Testis (tissue), 3 donors: Measurements from ENCODE around the gene MPHOSPH9. TPM values are rescaled to one million over a fixed set of nuclear protein-coding genes. Genes with fewer than 3 reads are reported as not detected.

Source experiments
- DNase-seq: peaks from one replicate; pipeline ENCODE4 v3.0.0-alpha.2; 2019
- H3K27ac ChIP-seq, 2 donors: fragments of 200-600 bp; sonication (generic); one replicate each; pipeline ENCODE4 v1.5.1; 2019
- H3K27me3 ChIP-seq: fragments of 200-600 bp; sonication (generic); one replicate; pipeline ENCODE4 v1.5.1; 2019
- H3K36me3 ChIP-seq: fragments of 200-600 bp; sonication (generic); one replicate; pipeline ENCODE4 v1.5.1; 2017; ENCODE audit warnings: low read depth; ENCODE audit errors: missing control alignments
- H3K4me1 ChIP-seq: fragments of 200-600 bp; sonication (generic); one replicate; pipeline ENCODE4 v1.5.1; 2019
- H3K4me3 ChIP-seq, 2 donors: fragments of 200-600 bp; sonication (generic); one replicate each; pipeline ENCODE4 v1.5.1; 2017 to 2019
- H3K9me3 ChIP-seq: fragments of 200-600 bp; sonication (generic); one replicate; pipeline ENCODE4 v1.5.1; 2017
- CTCF ChIP-seq, 3 experiments: fragments of 450-650 bp in 2 of 3; fragments of 200-600 bp in 1 of 3; sonication (generic) in 1 of 3; IDR thresholded peaks; one replicate each; pipeline ENCODE4 v1.5.1; 2016 to 2019; ENCODE audit warnings: antibody characterized with exemption in 3 of 3, mild to moderate bottlenecking in 2 of 3, moderate library complexity in 1 of 3
- POLR2A ChIP-seq: fragments of 450-650 bp; IDR thresholded peaks from one replicate; pipeline ENCODE4 v1.6.1; 2017; ENCODE audit warnings: antibody characterized with exemption, mild to moderate bottlenecking, moderate library complexity
- WGBS, 2 donors: methylation state at CpG; one replicate each; pipeline ENCODE4 v1.1.5; 2018; 5-methylcytosine and 5-hydroxymethylcytosine counted together
- intact Hi-C: fragments of 100-400 bp; cut with DNase I; formaldehyde crosslinking; loops from one replicate; pipeline ENCODE4 v1.15.1; 2023; ENCODE audit warnings: low total_unique reads
- polyA plus RNA-seq: library from polyadenylated mRNA; stranded (reverse); fragments of 350-450 nt; fragmentation: Illumina TruSeq; extraction: RNeasy Lipid Tissue Mini Kit (QIAGEN cat#74804); gene quantifications from one replicate; pipeline ENCODE4 v1.2.3, GENCODE V29; 2014; ENCODE audit warnings: low read depth, low replicate concordance; ENCODE audit not compliant: insufficient read depth
- total RNA-seq, 2 donors: library from RNA; depleted of rRNA; stranded (reverse); fragments of >200 nt; gene quantifications; one replicate each; pipeline ENCODE4 v1.2.3, GENCODE V29; 2016

Gene MPHOSPH9
- total and polyA plus RNA-seq, 3 donors from 2014 or later = 28.8 to 81.1 (median 60.3) TPM

GRCh38 chr12:123160801-123161487 is 72.0 kb downstream of the MPHOSPH9 start:
- Histone ChIP-seq H3K4me1 (no peaks in the 10 kb centered on the region), H3K27me3 (no peaks in the 10 kb centered on the region), H3K27ac (no peak overlapping the region), H3K4me3 (no peak overlapping the region), H3K36me3 (no peaks in the 10 kb centered on the region), H3K9me3 (no peaks in the 10 kb centered on the region)
- TF ChIP-seq POLR2A (no peak), CTCF (IDR thresholded peaks at IDR 0.05) (no peak)
- DNase-seq = peak; percentile 37
- WGBS, 2 donors = 59 to 69% methylated on average over 11 of the region's 11 CpGs
- intact Hi-C loops = no loop called here

- no peak overlapping the region for H3K27ac ChIP-seq
- WGBS, 2 donors = 73 to 79% methylated on average over 2 of the region's 2 CpGs
- no peak overlapping the region for H3K4me3 ChIP-seq
- H3K27me3 ChIP-seq = no peaks in the 10 kb centered on the region
- intact Hi-C loops = no loop called here
- no peak for DNase-seq
- no peaks in the 10 kb centered on the region for H3K36me3 ChIP-seq
- H3K4me1 ChIP-seq = peaks cover 9% of the 10 kb centered on the region
- no peak for TF ChIP-seq POLR2A
- no peak for TF ChIP-seq CTCF (IDR thresholded peaks at IDR 0.05)
- H3K9me3 ChIP-seq = no peaks in the 10 kb centered on the region
Measured at GRCh38 chr12:123153906-123154305, 79.0 kb downstream of the MPHOSPH9 start.

GRCh38 chr12:123152833-123153232 is 80.1 kb downstream of the MPHOSPH9 start:
- intact Hi-C loops = no loop called here
- no peaks in the 10 kb centered on the region for H3K9me3 ChIP-seq
- no peak for DNase-seq
- 41 to 74% methylated on average over 3 of the region's 3 CpGs for WGBS, 2 donors
- no peak overlapping the region for H3K4me3 ChIP-seq
- peaks cover 18% of the 10 kb centered on the region for H3K4me1 ChIP-seq
- no peaks in the 10 kb centered on the region for H3K27me3 ChIP-seq
- TF ChIP-seq POLR2A (no peak), CTCF (IDR thresholded peaks at IDR 0.05) (no peak)
- no peak overlapping the region for H3K27ac ChIP-seq
- H3K36me3 ChIP-seq = no peaks in the 10 kb centered on the region

- no peaks in the 10 kb centered on the region for H3K9me3 ChIP-seq
- H3K4me1 ChIP-seq = peaks cover 18% of the 10 kb centered on the region
- DNase-seq = no peak
- intact Hi-C loops = no loop called here
- WGBS, 2 donors = 33 to 48% methylated on average over 29 to 46 of the region's 46 CpGs
- TF ChIP-seq POLR2A (no peak), CTCF (IDR thresholded peaks at IDR 0.05) (no peak)
- no peaks in the 10 kb centered on the region for H3K27me3 ChIP-seq
- peak overlapping the region; percentile 84 to 89 for H3K27ac ChIP-seq
- H3K36me3 ChIP-seq = no peaks in the 10 kb centered on the region
- peak overlapping the region; percentile 73 to 75 for H3K4me3 ChIP-seq
Measured at GRCh38 chr12:123151457-123152454, 81.2 kb downstream of the MPHOSPH9 start.
